Dedifferentiated amniotic fluid mesenchymal stem cell (primary cell): ENCODE data around the gene MRPL36.

Source experiments
- DNase-seq: peaks from one replicate; pipeline ENCODE4 v3.0.0-alpha.2; 2016; ENCODE audit errors: extremely low spot score

The MRPL36 gene

DNA sequence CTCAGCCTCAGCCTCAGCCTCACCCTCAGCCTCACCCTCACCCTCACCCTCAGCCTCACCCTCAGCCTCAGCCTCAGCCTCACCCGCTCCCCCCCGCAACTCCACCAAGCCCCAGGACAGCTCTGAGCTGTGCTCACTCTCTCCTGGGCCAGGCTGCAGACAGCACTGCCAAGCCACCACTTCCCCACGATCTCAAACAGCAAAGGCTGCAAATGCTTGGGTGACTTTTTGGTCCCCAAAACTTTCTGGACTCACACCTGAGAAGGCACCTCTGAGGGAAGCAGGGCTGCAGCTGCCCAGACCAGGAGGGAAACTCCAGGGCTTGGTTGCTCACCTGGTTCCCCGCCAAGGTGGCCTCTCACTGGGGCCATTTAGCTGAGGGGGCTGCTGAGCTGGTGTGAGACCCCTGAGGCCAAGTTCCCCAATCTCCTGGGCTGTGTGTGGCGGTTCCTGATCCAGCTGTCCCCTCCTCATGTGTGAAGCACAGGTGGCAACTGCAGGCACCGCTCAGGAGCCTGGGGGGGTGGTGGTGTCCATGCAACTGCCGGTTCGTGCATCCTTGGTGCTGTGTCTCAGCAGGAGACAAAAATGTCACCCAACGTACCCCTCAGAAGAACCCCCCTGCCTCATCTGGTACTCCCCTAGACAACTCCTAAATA, 17.8 kb downstream of the MRPL36 start:
- DNase-seq: no peak

DNA sequence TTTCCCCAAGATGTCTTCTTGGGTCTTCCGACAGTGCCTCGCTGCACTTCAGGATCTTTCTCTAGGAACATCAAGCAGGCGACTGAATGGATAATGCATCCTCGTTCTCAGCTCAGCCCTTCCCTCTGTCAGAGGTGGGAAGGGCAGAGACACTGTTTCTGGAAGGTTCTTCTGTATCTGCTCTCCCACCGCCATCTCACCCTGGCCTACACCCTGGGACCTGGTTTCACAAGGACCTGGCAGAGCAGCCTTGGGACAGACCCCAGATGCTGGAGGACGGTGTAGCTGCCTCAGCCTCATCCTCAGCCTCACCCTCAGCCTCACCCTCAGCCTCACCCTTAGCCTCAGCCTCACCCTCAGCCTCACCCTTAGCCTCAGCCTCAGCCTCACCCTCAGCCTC, 18.5 kb downstream of the MRPL36 start:
- DNase-seq: no peak

DNA sequence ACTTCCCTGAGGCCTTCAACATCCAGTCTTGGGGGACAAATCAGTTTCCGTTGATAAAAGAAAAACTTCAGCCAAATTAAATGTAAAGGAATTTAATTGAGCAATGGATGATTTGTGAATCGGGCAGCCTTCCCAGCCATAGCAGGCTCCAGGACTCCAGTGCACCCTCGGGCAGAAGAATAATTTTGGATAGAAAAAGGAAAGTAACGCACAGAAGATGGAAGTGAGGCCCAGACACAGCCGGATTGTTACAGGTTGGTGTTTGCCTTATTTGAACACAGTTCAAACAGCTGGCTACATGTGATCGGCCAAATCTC, 19.1 kb downstream of the MRPL36 start:
- no peak for DNase-seq

DNA sequence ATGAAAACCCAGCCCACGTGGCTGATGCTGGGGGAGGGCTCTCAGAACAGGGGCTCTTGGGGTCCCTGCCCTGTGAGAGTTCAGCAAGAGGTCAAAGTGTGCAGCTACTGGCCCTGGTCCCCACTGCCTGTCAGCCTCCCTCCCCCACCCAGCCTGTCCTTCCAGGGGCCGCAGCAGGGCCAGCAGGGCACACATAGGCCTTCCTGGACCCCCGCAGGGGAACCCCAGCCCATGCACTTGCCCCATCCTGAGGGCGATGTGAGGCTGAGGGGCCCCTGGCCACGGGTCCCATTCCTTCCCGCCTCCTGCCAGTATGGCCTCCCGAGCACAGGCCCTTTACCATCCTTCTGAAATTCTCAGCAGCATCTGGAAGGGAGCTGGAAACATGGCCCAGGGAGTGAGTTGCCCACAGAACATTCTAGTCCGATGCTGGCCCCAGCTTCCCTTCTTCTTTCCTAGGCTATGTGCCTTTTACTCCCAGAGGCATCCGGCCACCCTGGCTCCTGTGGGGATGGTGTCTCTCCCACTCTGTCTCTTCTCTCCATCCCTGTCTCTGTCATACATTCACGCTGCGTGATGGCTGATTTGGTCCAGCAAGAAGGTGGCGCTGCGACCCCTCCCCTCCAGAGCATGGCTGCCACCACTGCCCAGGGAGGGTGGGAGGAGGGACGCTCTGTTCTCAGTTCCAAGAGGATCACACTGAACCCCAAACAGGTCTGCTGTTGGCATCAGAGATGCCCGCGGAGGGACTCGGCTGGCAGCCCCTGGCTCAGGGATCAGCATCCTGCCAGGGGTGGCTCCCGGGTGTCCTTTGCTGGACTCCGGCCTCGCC, 19.6 kb downstream of the MRPL36 start:
- no peak for DNase-seq

DNA sequence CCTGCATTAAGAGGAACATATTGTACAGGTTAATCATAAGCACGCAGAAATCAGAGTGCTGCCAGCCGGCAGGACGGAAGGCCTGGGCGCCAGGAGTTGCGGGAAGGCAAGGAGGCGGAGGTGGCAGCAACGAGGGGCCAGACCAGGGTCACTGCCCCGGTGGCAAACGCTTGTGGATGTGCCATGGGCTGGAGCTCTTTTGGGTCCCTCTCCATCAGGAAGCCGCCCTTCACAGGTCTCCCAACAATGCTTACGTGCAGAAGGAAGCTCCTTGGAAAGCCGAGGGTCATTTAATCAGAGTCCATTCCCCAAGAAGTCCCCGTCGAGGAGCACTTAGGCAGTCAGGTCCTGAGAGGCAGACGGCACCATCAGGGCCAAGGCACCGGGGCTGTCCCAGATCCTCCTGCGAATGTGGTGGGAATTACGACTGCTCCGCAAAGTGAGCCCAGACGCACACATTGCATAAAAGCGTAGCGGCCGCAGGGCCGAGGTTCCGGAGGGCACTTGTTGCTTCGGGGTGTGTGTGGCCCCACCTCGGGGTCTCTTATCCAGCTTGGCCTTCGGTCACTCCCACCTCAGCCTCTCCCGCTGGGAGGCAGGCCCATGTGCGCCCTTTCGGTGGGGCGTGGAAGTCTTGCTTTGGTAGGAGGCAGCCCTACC, 20.5 kb downstream of the MRPL36 start:
- DNase-seq: no peak

DNA sequence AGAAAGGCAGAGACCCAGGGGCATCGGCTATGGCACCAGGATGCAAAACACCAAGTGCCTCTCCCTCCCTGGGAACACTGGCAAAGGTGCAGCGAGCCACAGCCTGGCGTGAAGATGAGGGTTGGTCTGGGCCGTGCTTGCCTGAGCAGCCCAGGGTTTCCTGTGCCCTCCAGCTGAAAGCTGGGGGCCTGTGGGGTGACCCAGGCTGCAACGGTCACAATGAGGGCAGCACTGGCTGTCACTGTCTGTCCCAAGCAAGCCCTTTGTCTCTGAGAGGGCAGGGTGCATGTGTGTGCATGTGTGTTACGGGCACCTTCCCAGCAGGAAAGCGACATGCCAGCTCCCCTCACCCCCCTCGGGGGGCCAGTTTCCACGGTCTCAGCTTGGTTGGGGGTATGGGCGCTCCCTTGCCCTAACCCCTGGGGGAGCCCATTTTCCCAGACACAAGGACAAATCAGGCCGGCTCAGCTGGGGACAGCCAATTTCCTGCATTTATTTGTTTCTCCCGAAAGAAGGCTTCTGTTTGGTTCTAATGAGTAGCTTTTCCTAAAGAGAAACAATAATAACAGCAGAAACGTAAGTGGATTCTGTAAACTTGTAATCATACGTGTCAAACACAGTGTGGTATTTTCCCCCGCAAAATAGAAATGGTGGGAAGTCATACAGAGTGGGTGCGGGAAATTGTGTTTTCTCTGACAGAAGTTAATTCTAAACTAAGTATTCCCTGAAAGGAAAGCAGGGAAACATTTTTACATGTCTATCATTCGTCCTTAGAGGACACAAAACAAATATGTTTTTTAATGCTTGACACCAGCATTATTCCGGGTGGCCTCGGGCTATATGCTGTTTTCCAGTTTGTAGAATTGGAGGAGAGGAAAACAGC, 21.3 kb downstream of the MRPL36 start:
- DNase-seq: no peak

DNA sequence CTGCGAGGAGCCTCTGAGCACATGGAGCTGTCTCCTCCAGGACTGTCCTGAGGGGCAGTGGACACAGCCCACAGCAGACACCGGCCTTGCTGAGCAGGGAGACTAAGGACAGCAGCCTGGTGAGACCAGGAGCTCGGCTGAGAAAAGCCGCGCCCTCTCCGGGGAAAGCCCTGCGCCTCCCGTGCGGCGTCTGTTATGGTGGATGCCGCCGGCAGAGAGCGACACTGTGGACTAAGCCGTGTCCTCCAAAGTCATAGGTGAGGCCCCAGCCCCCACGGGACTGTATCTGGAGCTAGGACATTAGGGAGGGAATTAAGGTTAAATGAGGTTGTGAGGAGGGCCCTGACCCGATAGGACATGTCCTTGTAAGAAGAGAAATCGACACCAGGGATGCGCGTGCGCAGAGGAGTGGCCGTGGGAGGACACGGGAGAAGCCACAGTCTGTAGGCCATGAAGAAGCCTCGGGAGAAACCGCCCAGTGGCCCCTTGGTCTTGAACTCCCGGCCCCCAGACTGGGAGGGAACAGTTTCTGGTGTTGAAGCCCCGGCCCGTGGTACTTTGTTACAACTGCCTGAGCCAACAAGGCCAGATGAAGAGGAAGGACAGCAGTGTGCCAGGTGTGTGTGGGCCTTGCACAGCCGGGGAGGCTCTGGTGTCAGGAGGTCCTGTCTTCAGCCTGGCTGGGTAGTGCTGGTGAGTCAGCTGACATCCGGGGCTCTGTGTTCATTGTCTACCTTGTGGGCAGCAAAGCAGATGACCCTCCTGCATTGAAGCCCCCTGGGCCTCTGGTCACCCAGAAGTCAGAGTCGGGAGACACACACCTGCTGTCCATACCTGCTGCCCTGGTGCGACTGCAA, 22.1 kb downstream of the MRPL36 start:
- no peak for DNase-seq

DNA sequence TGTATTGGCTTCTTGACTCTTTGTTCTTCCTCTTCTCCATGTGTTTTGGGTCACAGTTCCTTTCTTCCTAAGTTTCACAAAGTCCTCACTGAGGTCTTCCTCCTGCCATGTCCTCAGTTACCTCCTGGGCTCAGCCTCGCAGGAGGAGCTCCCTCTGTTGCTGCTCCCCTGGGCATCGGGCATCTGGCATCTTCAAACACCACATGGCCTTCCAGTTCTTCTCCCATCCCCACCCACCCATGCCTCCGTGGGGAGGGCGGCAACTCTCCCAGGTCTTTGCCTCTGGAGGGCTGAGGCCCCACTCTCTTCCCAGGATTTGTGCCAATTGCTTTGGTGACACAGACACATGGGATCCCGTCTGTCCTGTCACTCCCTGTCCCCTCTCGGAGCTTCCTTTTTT, 22.8 kb downstream of the MRPL36 start:
- DNase-seq: no peak

DNA sequence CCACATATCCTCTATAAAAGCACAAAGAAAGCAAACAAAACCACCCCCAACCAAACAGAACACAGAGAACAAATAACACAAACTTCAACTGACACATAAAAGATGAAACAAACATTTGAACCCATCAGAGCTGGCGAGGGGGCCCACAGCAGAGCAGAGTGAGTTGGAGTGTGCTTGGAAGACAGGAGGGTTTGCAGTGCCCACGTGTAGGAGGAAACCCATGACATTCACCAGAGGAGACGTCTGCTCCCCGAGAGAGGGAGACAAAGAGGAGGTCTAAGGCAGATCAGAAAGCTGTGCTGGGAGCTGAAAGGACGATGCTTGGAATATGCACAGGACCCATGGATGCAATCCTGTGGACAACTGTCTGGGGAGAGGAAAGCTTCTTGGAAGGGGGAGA, 27.0 kb downstream of the MRPL36 start:
- DNase-seq: no peak

DNA sequence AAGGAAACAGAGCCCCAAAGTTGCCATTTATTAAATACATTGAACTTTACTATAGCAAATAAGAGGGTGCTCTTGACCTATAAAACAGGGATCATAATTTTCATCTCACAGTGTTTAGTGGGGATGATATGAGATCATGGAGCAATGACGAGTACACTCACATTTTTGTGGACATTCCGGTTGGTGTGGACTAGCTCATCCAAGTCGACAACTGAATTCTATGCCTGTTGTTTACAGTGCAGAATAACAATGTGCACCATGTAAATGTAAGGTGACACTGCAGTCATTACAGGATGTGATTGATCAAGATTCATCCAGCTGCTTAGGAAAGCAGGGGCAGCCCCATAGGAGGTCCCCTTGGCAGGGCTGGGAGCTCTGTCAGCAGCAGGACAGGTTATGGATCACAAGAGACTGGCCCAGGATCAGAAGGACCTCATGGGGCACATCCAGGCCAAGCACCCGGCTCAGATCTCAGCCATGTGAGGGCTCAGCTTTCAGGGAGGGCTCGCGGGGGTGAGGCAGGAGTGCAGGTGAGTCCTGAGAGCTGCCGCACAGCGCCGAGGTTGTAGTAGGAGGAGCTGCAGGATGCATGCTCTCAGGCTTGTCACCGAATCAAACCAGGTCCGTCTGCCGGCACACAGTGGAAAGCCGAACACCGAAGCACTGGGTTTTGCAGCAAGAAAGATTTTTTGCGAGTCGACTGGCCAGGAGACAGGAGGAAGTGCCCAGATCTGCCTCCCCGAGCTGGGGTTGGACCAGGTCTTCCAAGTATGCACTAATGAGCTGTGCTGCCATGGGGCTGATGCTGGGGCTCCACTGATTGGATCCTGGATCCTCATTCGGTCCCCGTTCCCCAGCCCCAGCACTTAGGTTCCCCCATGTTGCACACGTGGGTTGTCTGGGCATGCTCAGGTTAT, 28.2 kb downstream of the MRPL36 start:
- no peak for DNase-seq

DNA sequence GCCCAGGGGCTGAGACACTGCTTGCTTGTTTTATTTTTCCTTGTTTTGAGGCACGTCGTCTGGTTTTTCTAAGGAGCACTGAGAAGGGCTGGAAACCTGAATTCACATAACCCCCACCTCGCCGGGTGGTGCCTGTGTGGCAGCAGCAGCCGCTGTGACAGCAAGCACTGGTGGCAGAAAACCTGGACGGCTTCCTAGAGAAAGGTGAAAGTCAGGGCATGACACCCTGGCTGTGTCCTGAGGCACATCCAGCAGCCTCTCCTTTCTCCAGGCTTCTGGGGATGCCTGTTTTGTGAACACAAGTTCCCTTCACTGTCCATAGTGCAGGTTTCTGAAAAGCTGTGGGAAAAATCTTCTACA, 29.2 kb downstream of the MRPL36 start:
- DNase-seq: no peak

DNA sequence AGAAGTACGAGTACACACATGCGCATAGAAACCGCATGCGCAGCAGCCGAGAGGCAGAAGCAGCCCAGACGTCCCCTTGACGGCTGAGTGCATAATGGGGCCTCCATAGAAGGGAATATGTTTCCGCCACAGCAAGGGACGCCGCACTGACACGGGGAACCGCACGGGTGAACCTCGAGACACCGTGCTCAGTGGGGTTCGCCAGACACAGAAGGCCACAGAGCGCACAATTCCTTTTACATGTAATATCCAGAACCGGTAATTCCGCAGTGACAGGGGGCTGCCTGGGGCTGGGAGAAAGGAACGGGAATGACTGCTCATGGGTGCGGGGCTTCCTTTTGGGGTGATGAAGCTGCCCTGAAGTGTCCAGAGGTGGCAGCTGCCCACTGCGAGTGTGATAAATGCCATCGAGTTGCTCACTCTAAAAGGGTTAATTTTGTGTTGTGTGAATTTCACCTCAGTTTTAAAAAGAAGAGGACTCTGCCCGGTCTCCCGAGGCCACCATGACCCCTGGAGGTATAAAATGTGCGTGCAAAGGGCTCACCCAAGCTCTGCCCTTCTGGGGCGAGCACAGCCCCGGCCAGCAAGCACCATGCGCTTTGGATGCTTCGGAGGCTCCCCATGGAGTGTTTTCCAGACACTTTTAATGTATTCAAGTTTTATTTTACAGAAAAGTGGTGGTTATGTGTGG, 29.7 kb downstream of the MRPL36 start:
- DNase-seq: no peak

DNA sequence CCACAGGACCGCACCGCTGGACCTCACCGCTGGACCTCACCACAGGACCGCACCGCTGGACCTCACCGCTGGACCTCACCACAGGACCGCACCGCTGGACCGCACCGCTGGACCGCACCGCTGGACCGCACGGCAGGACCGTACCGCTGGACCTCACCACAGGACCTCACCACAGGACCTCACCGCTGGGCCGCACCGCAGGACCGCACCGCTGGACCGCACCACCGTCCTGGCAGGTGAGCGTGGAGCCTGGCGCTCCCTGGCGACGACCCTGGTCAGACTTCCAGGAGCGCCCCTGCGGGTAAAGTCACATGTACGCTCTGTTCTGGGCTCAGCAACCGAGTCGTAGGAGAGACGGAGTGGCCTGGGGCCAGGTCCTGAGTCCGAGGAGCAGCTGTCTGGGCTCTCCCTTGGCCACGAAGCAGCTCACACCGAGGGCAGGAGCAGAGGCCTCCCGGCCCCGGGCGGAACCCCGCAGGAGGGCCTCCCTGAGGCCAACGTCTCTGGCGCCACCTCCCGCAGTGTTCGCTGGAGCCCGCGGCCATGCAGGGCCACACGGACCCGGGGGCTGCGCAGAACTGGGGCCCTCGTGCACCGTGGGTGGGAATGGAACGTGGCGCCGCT, 30.5 kb downstream of the MRPL36 start:
- DNase-seq: no peak

DNA sequence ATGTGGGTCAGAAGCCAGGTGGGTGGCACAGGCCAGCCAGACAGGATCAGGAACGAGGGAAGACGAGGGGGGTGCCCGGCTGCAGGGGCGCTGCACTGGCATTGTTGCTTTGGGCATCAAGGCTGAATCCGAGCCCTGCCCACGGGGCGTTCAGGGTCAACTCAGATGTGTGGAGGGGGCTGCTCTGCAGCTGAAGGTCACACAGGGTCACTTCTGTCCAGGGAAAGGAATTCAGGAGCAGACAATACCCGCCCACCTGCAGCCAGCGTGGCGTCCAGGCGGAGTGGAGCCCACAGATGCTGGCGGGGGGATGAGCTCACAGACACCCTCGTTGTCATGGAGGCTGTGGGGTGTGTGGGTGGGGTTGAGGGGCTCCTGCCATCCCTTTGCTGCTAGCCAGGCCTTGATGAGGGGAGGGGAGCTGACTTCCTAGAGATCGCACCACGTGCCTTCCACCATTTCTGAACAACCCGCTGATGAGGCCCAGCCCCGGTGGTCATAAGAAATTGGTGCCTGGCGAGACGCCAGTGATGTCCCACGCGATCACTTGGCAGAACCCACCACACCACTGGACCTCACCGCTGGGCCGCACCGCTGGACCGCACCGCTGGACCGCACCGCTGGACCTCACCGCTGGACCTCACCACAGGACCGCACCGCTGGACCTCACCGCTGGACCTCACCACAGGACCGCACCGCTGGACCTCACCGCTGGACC, 31.2 kb downstream of the MRPL36 start:
- no peak for DNase-seq

DNA sequence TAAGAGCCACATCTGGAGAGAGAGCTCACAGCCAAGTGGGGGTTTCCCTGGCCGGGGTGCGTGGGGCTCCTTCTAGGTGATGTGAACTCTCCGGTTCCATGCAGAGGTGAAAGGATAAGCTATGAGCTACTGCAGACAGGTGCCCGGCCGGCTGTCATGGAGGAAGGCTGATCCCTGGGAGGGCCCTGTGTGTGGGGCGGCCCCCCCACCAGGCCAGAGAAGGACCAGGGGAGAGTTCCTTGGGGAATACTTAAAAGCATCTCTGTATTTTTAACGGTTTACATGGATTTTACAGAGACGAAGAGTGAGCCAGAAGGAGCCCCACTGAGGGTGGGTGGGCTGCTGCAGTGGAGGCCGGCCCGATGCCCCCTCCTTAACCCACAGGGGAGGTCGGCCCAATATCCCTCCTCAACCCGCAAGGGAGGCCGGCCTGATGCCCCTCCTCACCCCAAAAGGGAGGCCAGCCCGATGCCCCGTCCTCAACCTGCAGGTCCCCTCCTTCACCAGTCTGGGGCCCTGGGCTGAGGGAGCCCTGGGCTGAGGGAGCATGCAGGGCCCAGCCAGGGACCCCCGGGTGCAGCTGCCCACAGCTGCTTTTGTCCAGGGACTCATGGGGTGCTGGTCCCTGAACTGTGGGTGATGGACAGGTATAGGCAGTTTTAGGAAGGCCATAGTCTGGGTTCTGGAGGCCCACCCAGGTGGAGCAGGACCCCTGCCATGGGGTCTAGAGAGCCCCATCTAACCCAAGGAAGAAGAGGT, 31.9 kb downstream of the MRPL36 start:
- DNase-seq: no peak

DNA sequence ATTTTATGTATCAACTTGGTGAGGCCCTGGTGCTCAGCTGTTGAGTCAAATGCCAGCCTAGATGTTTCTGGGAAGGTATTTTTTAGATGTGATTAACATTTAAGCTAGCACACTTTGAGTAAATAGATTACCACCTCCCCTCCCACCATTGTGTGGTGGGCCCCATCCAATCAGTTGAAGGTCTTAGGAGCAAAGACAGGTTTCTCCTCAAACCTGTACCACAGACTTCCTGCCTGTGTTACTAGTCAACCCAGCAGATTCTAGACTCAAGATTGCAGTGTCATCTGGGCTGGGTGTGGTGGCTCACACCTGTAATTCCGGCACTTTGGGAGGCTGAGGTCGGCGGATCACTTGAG, 33.8 kb downstream of the MRPL36 start:
- DNase-seq: no peak

DNA sequence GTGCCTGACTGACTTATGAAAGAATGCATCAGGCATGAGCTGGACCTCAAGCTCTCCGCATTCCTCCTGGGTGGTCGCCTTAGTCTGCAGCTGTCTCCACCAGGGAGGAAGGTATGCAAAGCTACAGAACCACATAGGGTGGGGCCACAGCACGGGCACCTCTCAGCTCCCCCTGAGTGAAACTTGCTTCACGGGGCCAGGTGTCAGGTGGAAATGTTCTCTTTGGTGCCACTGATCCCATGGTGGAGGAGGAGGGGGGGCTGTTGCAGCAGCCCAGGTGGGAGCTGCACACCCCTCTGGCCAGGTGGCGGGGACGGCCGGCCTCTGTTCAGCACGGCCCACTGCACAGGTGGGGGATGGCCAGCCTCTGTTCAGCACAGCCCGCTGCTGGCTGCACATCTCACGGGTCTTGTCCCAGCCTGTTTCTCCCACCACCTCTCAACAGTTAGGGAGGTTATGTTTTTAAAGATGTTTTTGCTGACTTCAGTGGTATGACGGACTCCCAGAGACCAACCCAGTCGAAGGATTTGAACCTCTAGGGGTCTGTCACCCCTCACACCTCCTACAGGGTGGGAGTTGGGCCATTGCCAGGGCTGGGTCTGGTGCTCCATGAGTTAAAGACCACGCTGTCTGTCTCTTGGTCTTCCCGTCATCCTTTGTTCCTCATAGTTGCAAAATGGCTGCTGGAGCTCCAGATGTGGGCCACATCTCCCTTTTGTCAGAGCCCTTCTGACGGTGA, 34.3 kb downstream of the MRPL36 start:
- DNase-seq: no peak
